Hematopoietic multipotent progenitor cell (in vitro differentiated cells): ENCODE results near the gene SALL3. TPM values are rescaled to one million over a fixed set of nuclear protein-coding genes. Genes with fewer than 3 reads are reported as not detected.
"Not testable (repeated sequence)": the region's sequence is repeated elsewhere in the genome, so short reads cannot be mapped to it uniquely, and the experiment has no call there.

ENCODE experiments used
- DNase-seq, 3 donors: peaks; one replicate each; pipeline ENCODE4 v3.0.0-alpha.2; 2011 to 2015; ENCODE audit warnings: low read depth in 2 of 3, low spot score in 2 of 3
- total RNA-seq: library from RNA; depleted of rRNA; stranded (reverse); fragments of >200 nt; gene quantifications from one replicate; pipeline ENCODE4 v1.2.3, GENCODE V29; 2012

The SALL3 gene
- not detected for total RNA-seq

DNA sequence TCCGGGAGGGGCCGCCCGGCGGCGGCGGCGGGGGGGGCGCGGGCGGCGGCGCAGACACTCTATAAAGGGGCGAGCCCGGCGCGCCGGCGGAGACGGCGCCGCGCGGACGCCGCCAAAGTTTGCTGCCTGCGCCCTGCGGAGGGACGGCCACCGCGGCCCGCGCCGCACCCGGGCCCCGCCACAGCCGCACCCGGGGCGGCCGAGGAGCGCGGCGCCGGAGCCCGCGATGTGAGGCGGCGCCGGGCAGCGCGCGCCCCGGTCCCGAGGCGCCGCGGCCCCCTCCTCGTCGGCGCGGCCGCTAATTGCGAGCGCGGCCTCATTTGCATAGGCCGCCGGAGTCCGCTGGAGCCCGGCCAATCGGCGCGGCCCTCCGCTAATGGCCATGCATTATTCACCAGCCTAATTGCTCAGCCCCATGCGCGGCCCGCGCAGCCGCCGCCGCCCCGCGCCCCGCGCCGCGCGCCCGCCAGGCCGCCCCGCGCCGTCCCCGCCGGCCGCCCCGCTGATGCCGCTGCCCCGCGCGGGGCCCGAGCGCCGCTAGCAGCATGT, at the start of gene SALL3:
Gene SALL3 (plus strand): TSS at position 89 of the 549 bp plus-strand sequence. CDS start 457 bp downstream, at position 546.
- DNase-seq: no peak

DNA sequence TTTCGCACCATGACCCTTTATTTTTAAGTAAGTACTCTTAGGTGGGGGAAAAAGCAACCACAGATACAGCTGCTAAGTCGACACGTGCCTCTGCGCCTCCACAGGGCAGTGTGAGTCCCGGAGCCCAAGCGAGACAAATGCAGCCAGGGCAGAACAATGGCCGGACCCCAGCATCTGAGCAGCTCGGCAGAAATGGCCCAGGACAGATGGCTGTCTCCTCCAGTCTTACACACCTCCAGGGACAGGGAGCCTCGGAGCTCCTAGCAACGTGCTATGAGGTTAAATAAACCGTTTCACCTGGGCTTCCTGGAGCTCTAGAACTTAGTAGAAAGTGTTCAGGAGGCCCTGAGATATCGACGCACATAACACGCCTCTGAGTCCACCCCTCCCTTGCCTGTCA, 47.3 kb upstream of the SALL3 start:
- no peak for DNase-seq

DNA sequence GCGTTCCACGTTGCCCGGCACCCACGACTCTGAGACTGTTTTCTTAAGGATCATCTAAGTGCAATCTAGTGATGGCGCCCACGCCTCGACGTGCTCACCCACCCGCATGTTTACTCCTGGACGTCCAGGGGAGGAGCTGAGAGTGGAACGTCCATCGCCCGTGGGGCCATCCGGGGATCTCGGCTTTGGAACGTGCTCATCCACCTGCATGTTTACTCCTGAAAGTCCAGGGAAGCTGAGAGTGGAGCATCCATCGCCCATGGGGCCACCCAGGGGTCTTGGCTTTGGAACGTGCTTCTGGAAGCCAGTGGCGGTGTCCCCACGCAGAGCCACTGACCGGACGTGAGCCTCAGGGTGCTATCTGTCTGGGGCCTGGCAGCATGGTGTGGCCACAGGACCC, 45.6 kb upstream of the SALL3 start:
- DNase-seq: no peak

DNA sequence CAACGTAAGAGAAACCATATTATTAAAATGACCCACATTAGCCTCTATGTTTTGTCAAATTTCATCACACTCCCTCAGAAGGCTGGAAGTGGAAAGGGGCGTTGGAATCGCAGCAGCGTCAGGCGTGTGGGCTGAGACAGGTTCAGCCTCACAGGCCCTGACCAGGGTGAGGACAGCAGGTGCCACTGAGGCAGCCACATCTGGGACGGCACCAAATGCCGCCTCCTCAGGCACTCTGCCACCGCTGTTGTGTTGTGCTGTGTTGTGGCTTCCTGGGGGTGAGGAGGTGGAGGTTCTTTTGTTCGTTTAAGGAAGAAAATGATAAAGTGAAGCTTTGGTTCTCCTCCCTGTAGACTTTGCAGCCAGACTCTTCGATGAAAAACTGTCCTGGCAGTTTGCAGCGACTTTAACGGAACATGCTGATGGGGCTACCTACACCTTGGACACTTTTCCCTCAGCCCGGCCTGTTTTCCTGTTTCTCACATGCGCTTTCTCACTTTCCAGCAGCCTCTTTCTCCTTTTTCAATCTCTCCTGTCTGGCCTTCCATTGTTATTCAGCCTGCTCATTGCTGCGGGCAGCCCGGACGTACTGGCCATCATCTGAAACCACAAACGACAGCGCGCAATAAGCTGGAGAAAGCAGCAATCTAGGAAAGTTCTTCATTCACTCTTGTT, 44.9 kb upstream of the SALL3 start:
- no peak for DNase-seq

DNA sequence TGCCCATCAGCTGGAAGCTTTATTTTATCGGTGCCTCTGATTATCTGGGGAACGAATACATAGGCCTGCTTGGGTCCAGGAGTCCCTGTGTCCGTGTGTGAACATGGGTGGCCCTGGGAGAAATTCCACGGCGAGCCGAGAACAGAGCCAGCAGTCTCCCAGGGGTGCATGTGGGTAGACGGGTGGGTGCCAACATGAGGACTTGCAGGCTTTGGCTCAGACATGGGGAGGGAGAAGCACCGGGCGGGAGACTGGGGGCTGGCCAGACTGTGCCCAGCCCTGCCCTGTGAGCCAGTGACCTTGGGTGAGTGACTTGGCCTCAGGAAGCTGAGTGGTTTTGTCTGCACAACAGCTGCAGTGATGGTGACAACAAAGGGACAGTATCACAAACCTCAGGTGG, 44.2 kb upstream of the SALL3 start:
- no peak for DNase-seq

DNA sequence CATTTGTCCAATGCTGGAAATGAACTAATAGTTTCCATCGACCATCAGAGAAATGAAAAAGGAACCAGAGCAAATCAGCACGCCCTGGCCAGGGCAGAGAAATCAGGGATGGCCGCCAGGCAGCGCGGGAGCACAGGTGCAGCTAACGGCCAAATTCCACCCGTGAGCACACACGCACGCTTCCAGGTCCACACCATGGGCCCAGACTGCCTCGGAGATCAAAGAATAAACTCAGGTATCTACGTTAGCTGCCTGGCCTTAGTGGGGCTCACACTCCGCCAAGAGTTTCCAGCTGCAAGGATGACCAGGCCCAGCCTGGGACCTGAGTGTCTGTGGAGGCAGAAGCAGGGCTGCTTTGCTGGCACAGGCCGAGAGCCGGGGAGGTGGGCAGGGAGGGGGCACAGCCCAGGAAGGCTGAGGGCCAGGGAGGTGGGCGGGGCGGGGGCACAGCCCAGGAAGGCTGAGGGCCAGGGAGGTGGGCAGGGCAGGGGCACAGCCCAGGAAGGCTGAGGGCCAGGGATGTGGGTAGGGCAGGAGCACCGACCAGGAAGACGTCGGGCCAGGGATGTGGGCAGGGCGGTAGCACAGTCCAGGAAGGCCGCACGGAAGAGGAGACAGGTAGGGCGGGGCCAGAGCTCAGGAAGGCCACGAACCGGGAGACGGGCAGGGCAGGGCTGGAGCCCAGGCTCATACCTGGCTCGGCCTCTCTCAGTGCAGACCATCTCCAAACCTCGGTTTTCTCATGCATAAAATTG, 43.2 kb upstream of the SALL3 start:
- no peak for DNase-seq

DNA sequence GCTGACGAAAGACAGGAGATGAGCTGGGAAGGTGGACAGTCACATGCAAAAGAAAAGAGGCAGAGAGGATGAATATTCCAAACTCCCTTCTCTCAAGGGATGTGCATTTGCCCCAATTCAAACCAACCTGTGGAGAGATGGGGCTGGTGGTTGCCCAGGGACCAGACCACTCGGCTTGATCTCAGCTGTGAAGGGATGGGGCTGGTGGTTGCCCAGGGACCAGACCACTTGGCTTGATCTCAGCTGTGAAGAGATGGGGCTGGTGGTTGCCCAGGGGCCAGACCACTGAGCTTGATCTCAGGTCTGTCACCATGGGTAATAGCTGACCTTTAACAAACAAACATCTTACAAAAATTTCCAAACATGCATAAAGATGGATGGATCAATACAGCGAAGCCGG, 42.5 kb upstream of the SALL3 start:
- DNase-seq: no peak

DNA sequence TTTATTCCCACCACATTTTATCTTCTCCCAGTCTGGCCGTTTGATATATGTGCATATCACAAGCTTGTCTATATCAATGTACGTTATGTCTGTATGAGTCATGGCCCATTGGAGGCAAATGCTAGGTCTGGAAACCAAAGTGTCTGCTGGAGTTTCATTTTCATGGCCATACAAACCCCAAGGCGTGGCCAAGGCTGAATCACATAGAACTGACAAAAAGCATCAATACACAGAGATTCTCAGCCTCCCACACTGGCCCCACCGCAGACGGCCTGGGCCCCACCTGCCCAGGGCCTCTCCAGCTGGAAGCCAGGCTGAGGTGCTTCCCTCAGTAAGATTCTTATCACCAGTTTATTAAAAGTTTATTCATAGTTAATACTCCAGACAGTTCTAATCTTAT, 40.5 kb upstream of the SALL3 start:
- DNase-seq: no peak

DNA sequence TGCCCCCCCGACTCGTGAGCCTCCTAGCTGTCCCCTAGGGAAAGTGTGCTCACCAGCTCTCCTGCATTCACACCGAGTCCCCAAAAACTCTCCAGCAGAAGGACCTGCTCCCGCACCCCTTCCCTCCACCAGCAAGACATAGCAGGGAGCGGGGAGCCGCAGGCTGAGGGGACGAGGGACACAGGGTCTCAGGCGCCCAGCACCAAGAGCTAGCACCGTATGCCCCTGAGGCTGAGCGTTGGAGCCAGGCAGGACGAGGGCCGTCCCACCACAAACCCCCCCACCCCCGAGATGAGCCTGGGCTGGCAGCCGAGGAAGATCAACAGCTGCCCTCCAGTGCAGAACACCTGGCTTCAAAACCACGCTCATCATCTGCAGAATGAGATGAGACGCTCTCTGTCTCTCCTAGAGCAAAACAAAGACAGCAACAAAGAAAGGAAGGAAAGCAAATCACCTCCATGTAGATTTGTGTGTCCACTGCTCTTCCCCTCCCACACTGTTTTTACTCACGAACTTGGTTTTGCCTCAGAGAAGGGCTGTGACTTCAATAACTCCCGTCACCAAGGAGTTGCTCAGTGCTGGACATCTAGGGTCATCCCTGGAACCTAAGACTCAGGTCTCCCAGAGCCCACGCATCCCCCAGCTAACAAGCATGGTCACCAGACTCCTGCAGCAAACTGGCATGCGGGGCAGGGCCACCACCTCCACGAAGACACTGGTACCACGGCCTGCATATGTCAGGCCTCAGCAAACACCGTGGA, 39.7 kb upstream of the SALL3 start:
- DNase-seq: no peak

DNA sequence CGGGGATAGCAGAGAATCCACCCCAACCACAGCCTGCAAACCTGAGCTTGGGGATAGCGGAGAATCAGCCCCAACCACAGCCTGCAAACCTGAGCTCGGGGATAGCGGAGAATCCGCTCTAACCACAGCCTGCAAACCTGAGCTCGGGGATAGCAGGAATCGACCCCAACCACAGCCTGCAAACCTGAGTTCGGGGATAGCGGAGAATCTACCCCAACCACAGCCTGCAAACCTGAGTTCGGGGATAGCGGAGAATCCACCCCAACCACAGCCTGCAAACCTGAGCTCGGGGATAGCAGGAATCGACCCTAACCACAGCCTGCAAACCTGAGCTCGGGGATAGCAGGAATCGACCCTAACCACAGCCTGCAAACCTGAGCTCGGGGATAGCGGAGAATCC, 37.4 kb upstream of the SALL3 start:
- DNase-seq: not testable (repeated sequence)

DNA sequence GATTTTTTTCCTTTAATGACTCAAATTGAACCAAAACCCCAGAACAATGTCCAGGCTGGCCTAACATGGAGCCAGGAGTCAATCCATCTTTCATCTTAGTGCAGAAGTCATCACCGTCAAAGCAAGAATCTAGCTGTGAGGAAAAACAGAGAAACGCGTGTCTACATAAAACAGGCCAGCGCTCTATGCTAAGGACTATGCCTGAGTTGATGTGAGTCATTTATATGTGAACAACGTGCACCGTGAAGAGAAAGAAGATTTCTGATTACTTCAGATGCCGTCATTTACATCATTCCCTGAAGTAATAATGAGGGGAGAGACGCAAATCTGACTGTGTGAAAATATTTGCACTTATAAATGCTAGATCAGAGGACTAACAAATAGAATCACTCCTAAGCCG, 34.0 kb upstream of the SALL3 start:
- no peak for DNase-seq

DNA sequence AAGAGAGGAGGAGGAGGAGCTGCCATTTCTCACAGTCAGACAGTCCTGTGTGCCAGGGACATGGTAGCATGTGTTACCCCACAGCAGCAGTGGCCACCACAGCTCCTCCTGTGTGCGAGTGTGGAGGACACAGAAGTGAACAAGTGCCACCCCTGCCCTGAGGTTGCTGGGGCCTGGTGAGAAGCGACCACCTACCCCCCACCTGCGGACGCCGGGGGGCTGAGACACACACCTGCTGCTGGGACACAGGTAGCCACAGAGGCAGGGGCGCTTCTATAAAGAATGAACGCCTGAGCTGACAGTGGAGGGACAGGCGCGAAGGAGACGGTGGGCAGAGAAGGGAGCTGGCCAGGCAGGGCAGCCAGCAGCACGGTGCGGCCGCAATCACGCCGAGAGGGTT, 32.3 kb upstream of the SALL3 start:
- no peak for DNase-seq

DNA sequence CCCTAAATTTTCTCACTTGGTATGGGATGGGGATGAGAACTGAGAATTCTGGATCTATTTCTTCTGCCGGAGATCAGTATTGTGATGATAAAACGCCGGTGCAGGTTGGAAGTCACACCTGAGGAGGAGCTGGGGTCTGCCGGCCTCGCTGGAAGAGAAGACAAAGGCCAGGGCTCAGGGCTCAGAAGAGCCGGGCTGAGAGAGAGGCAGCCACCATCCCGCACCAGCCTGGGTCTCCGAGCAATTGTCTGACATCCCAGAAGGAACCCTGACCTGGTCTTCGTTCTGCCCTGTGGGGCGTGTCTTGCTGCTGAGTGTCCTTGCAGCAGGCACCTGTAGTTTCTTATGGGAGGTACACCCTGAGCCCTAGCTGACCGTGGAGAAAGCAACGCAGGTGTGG, 31.4 kb upstream of the SALL3 start:
- DNase-seq: no peak

DNA sequence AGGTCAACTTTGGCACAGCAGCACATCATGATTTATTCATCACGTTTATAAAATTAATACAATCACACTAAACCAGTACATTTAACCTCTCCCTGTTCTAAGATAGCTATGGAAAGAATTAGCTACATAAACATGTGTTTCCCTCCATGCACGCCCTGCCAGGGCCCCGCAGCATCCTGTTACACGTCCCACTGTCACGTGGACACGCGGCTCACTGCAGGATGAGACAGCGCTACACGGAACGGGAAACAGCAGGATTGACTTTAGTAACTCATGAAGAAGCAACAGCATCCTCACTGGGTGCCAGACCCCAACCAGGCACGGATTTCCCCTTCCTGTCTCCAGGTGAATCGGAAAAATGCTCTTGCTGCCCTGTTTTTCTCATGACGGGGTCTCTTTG, 30.9 kb upstream of the SALL3 start:
- DNase-seq: no peak

DNA sequence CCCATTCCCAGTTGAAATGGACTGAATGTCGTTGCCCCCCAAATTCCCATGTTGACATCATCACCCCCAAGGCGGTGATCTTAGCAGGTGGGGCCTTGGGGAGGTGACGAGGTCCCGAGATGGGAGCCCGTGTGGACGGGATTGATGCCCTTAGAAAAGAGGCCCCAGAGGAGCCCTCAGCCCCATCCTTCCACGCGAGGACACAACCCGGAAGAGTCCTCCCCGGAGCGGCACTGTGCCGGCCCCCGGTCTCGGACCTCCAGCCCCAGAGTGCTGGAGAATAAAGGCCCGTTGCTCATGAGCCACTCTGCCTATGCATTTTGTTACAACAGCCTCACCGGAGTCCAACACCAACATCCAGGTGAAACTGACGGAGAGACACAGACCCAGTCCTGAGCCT, 30.4 kb upstream of the SALL3 start:
- no peak for DNase-seq

DNA sequence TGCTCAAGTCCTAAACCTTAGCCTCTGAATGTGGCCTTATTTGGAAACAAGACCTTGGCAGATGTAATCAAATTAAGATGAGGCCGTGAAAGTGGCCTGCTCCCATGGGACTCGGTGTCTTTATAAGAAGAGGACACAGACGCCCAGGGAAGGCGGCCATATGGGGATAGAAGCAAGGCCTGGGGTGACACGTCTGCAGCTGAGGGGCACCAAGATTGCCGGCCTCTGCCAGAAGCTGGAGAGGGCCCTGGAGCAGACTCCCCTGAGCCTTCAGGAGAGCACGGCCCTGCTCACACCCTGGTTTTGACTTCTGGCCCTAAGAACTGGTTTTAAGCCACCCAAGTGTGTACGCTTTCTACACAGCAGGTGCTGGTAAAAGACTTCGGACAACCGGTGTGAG, 29.2 kb upstream of the SALL3 start:
- no peak for DNase-seq

DNA sequence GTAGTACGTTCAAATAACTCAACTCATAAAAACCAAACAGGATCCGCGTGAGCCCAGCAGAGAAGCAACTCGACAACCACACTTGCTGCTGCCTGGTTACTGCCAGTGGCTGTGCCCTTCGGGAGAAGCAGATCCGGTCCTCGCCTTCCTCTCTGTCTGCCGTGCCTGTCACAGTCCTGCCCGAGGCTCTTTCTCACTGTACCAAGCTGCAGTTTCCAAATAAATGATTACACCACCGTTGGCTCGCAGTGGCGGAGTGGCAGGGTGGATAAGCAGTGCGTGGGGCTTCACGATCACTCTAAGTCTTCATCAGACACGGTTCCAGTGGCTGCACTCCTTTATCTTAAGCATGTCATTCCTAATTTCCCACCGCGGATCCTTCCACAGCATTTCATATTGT, 26.1 kb upstream of the SALL3 start:
- no peak for DNase-seq

DNA sequence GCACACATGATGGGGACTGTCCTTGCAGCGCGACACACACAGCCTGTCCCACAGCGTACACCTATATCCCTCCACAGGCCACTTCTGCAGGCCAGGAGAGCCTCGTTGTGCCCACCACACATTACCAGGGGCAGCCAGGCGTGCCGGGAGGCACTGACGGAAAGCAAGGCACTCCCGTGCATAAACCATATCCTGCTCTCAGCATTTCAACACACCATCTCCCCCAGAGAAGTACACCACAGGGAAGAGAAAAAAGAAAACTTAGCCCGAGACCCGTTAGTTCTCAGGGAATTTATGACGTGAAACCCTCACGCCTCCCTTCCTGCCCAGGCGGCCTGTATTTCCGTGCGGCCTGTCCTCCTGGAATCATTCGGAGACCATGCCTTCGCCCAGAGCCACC, 24.6 kb upstream of the SALL3 start:
- DNase-seq: no peak

DNA sequence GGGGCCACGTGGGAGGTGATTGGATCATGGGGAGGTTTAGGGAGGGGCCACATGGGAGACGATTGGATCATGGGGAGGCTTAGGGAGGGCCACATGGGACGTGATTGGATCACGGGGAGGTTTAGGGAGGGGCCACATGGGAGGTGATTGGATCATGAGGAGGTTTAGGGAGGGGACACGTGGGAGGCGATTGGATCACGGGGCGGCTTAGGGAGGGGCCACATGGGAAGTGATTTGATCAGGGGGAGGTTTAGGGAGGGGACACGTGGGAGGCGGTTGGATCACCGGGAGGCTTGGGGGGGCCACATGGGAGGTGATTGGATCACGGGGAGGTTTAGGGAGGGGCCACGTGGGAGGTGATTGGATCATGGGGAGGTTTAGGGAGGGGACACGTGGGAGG, 22.5 kb upstream of the SALL3 start:
- DNase-seq: no peak

DNA sequence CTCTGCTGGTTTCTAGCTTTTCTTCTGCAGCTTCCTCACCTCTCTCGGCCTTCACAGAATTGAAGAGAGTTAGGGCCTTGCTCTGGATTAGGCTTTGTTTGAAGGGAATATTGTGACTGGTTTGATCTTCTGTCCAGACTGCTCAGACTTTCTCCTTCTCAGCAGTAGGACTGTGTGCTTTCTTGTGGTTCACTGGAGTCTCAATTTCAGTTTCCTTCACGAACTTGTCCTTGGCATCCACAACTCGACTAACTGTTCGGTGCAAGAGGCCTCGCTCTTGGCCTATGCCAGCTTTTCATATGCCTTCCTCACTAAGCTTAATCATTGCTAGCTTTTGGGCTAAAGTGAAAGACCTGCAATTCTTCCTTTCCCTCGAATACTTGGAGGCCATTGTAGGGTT, 18.9 kb upstream of the SALL3 start:
- no peak for DNase-seq

DNA sequence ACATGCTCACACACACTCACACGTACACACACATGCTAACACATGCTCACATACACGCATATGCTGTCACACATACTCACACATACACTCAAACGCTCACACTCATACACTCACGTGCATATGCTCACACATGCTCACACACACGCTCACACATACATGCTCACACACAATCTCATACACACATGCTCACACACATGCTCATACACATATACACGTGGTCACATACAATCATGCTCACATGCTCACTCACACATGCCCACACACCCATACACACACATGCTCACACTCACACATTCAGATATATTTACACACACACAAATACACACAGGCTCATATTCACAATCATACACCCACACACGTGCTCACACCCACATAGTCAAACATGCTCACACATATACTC, 17.5 kb upstream of the SALL3 start:
- DNase-seq: no peak

DNA sequence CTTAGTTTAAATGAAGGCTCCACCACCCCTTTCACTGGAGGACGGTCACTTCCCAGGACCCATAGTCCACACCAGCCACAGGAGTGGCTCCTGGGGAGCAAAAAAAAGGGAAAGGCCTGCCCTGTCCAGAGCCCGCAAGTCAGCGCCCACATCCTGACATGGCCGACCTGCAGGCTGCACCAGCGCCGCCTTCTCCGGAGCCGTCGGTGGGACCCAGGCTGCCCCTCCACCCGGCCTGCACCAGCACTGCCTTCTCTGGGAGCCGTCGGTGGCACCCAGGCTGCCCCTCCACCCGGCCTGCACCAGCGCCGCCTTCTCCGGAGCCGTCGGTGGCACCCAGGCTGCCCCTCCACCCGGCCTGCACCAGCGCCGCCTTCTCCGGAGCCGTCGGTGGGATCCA, 14.9 kb upstream of the SALL3 start:
- not testable (repeated sequence) for DNase-seq
